GM18867 (cell line): ENCODE measurements around the gene CSMD2.

Source experiments
- ATAC-seq: cut with Tn5 transposase; IDR thresholded peaks from one replicate; pipeline ENCODE4 v1.9.1; 2021; ENCODE audit warnings: mild to moderate bottlenecking, moderate library complexity; ENCODE audit not compliant: unreplicated experiment

CSMD2 gene

DNA sequence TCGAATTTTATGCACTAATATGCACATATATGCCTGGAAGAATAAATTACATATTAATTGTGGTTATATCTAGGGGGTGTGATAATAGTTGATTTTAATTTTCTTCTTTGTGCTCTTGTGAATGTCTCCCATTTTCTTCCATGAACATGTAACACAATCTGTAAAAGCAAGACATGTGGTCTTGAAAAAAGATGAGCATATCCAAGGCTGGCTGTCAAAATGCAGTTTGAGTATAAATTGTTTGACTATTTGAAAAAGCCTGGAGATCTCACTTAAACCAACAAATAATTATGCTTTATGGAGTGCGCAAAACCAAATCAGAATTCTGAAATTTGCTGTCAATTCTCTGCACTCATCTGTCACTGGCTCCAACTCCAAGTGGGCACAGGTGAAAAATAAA is 157.3 kb downstream of the CSMD2 start:
- no peak for ATAC-seq

DNA sequence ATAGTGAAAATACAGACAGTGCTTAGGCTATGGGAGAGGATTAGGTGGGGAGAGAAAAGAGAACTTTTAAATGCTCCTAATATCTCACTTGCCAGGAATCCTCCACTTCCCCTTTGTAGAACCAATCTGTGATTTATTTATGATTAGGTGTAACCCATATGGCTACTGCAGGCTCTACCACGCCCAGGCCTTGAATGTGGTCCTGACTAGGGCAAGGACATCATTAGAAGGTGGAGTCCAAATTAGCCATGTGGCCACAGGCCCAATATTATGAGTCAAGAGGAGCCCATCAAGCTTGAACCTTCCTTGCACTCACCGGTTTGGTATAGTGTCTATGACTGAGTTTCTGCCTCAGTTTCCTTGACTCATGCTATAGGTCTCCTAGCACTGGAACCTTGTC is 159.7 kb downstream of the CSMD2 start:
- ATAC-seq: no peak

DNA sequence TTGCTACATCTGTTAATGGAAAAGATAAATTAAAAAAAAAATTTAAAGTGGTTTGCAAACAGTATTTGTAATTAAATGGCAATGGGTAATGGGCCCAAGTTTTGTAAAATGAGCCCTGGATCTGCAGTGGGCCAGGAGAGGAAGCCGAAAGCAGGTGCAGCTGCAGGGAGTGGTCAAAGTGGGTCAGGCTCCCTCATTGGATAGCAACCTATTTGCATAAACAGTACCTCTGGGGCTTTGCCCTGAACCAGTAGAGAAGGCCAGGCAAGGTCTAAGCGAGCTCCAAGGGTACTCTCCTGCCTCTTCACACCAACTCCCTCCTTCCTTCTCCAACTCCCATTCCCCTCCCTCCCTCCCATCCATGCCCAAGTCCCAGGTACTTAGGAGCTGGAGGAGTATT is 162.2 kb downstream of the CSMD2 start:
- ATAC-seq: no peak

DNA sequence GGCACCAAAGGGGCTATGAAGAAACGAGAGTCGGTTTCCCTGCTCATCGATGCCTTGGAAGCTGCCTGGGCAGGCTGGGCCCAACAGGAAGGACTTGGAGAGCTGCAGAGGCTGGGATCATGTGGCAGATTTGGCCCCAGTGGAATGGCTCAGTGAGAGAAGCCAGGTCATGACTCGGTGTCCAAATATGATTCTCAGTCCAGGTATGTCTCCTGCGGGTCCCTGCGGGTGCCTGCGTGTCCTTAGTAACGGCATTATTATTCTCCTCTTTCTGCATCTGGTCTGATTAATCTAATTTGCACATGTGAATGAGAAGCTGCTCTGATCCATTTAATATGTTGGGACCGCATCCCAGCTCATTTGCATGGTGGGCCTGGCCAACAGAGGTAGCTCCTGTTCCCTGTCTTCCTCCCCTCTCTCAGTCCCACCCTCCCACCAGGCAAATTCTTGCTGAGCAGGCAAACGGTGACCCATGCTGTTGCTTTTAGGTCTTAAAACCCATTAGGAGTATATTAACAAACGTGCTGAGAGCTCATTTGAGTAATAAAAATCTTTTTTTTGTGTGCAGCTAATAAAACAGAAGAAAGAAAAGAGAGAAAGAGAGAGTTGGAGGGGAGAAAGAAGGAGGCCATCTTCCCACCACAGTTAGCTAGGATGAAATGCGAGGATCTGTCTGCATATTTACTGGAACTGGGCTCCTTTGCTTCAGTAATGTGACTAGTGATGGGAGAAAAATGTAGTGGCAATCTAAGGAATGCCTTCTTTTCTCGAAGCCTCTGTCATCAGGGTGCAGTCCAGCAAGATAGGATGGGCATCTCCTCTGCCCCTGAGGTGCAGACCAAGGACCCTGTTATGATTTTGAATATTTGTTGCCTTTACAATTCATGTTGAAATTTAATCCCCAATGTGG is 167.6 kb downstream of the CSMD2 start:
- ATAC-seq: no peak

DNA sequence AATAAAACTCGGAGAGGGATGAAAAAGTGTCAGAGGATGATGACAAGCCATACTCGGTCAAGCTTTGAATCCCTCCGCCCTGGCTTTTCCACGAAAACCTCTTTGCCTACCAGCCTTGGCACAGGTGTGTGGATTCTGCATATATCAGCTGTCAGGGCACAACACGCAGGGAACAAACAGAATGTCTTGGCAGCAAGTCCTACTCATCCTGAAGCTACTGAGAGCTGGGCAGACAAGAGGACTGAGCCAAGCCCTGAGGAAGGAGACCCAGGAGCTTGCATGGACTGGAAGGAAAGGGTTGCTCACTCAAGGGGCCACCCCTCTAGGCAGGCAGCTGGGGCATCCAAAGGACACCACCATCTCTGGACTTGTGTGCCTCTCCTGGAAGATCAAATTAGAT is 168.7 kb downstream of the CSMD2 start:
- ATAC-seq: no peak

DNA sequence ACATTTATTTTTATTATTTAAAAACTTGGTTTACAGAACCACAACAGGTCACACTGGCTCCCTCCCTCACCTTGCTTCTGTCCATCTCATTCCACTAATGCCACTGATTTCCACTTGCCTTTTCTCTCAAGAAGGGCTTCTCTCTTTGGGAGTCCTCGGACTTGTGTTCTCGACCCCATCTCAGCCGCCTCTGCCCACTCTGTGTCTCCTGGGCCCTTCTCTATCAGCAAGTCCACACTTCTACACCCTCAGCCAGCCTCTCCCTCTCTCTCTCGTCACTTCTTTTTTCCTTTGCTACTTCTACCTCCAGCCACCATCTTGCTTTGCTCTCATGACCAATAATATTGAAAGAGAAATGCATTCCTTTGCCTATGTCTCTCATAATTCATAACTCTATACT is 171.7 kb downstream of the CSMD2 start:
- ATAC-seq: no peak

DNA sequence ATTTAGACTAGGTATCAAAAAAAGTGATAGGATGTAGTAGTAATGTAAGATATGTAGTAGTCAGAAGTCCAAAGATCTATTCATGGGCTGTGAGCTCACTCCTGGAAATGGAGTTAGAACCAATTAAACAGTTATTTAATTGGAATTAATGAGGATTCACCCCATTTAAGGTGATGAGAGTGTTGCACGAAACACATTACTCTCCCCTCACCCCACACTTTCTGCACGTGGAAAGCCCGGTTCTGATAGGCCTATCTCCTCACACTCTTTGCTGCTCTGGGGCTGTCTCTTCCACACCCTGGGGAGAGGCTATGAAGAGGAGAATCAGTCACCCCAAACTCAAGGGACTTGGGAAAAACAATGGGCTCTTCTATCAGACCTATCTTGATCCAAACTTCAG is 174.7 kb downstream of the CSMD2 start:
- no peak for ATAC-seq

DNA sequence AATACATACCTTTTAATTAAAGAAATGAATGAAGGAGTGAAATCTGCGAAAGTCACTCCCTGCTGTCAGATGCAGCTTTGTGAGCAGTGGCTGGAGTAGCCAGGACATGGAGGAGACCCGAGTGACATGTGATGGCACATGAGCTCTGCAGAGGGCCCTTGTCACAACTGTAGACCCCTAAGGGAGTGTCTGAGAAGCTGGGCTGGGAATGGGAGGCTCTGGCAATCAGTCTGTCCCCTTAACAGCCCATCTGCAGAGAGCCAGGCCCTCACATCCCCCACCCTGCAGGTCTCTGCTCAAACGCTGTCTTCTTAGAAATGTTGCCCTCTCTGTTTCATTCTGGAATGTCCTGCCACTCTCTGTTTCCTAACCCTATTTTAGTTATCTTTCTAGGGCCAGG is 176.9 kb downstream of the CSMD2 start:
- no peak for ATAC-seq

DNA sequence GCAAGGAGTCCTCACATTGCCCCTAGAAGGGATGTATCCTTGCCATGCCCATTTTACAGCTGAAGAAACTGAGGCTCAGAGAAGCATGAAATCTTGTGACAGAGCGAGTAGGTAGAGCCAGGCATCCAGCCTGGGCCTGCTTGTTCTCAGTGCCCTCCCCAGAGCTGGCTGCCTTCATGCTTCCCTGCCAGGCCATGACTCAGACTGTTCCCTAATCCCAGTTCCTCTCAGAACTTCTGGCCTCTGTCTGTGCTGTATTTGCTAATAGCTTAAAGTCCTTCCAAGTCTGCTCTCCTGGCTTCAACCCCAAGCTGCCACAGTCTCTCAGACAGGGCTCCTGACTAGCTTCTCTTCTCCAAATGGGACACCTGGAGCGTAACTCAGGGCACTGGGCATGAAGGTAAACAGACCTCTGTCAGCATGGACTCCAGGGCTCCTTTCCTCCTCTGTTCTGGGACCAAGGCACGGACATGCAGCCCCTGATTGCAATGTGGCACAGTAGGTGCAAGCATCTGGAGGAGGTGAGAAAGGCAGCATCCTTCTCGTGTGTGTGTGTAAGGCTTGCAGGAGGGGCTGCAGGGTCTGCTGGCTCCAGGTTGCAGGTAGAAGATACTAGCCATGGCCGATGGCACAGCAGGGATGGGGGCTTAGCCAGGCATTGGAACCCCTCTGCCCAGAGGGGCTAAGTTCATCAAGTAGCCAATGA is 178.5 kb downstream of the CSMD2 start:
- ATAC-seq: no peak

DNA sequence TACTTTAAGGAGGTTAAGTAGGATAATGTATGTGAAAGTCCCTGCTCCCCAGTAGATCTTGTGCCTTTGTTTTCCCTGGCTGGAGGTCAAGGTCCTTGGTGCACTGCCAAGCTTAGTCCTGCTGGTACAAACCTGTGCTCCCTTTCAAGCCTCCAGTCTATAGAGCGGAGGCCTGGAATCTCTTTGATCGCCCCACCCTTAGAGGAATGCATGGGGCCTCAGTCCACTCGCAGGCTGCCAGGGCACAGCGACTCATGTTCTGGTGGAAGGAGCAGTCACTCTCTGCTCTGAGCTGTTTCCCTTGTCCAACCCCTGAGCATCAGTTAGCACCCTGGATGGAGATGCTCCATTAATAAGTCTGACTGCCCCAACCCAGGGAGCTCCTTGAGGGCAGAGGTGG is 179.4 kb downstream of the CSMD2 start:
- no peak for ATAC-seq

DNA sequence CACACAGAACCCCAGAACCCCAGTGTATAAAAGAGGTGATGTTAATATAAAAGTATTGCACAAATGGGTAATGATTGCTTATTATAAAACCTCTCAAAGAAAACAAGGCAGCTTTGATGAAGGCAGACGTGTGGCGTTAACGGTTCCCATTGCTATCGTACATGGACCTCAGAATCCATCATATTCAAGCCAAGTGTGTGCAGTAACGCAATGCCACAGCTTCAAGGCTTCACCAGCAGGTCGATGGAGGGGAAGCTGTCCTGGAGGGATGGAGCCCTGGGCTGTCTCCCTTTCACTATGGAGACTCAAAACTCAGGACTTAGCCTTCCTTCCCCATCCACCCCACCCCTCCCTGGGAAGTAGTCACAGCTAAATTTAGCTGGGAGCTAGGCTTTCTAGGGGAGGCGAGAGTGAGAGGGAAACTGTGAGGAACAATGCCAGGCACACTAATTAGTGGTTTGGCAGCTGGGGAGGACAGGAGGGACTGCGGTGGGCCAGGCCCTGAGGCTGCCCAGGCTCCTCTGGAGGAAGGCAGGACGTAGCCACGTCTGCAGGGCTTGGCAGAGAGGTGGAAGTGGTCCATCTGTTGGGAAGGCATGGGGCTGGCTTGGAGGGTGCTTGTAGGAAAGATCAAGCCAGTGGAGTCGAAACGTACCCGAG is 180.0 kb downstream of the CSMD2 start:
- no peak for ATAC-seq

DNA sequence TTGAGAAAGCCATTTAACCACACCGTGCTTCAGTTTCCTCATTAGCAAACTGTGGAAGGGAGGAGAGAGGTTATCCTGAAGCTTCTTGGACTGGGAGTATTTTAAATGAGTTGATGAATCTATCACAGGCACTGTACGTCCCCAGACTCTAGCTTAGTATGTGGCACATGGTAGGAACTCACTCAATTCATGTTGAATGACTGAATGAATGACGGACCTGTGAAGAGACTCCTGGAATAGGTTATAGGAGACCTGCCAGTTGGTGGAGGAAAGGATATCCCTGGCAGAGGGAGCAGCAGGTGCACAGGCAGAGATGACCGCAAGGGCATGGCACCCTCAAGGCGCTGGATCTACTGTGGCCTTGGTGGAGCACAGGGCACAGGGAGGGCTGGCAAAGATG is 182.6 kb downstream of the CSMD2 start:
- ATAC-seq: no peak

DNA sequence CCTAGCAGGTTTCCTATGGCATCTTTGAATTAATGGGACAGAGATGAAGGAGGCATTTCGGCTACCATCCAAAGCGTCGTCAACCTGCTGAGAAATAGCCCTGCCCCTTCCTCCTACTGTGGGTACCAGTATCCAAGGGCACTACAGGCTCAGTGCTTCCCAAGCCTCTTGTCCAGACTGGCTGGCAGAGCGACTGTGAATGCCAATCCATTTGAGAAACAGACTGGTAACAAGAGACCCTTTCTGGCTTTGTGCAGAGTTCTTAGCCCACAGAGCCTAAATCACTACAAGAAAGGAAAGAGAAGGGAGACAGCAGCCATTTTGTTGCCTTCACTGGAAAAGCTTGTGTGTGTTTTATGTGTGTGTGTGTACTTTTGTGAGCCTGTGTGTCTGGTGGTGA is 185.7 kb downstream of the CSMD2 start:
- ATAC-seq: no peak

DNA sequence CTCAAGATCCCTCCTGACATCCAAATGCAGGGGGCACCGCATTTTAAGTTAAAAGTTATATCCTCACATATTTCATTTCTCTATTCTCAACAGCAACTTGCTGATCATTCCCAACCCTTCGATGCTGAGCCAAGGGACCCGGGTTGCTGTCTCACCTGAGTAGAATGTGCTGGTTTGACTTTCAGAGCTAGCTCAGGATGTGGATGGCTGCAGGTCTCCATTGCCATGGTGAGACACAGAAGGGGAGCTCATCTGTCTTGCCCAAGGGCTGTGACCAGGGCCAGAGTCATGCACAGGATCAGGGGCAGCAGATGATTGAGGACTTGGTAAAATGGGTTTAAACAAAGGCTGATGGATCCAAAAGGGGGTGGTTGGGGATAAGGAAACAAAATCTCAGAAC is 189.1 kb downstream of the CSMD2 start:
- ATAC-seq: no peak

DNA sequence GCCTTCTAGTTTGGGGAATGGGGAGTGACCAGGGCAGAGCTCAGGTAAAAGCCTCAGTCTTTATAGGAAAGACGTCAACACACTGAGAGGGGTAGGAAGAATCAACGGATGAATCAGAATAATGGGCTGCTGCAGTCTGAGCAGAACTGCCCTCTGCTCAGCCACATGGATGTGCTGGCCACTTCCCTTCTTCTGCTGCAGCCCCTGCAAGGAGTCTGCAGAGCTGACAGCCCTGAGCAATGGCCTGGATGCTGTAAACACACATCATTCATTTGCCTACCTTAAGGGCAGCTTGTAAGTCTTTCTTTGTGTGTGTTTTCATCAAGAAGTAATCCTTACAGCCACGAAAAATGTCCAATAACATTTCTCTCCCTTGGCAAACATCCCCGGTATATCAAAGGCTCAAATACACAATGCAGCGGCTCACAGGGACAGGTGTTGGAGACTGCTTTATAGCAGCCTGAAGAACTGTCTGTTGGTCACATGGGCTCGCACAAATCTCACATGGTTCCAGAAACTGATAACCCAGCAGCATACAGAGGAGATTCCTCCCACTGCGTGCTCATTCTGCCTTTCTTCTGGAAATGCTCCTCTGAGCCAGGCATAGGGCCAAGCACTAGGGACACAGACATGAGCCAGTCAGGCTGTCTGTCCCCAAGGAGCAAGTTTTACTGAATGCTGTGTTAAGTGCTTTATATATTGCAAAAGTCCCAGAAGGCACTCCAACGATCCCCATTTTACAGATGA is 191.1 kb downstream of the CSMD2 start:
- no peak for ATAC-seq

DNA sequence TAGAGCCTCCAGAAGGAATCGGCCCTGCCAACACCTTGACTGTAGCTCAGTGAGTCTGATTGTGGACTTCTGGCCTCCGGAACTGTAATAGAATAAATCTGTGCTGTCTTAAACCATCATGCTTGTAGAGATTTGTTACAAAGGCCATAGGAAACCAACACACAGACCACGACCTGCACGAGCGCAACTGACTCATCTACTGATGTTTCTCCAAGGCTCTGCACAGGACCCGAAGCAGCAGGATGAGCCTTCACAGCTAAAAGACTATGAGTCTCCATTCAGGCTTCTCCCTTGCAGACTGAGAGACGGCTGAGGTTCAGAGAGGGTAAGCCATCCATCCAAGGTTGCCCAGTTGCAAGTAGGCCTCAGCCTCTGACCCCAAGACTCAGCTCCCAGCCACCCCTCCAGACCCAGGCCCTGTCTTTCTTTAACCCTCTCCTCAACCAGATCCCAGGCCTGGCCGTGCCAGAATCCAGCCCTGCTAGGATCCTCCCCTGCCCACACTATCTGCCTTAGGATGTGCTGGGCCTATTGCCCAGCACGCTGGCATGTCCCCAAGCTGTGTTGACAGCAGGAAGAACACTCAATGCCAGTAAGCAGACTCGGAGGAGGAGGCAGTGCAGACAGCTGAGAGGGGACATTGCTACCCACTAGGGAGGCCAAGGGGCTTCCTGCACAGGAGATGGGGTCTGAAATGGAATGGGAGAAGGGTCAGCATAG is 192.2 kb downstream of the CSMD2 start:
- no peak for ATAC-seq

DNA sequence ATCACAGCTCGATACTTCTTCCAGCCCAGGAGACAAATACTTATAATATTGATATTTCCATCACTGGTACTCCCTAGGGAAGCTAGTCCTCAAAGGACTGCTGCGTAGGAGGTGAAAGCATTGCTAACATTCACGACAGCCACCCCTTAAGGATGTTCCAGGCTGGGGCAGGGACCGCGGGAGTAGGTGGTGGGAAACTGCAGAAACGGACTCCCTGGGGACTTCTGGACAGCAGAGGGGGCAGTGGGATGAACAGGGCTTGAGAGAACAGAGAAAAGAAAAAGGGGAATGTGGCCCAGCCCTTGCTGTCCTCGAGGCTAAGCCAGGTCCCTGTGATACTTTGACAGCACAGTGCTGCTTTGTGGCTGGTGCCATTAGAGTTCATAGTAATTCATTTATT is 193.1 kb downstream of the CSMD2 start:
- no peak for ATAC-seq

DNA sequence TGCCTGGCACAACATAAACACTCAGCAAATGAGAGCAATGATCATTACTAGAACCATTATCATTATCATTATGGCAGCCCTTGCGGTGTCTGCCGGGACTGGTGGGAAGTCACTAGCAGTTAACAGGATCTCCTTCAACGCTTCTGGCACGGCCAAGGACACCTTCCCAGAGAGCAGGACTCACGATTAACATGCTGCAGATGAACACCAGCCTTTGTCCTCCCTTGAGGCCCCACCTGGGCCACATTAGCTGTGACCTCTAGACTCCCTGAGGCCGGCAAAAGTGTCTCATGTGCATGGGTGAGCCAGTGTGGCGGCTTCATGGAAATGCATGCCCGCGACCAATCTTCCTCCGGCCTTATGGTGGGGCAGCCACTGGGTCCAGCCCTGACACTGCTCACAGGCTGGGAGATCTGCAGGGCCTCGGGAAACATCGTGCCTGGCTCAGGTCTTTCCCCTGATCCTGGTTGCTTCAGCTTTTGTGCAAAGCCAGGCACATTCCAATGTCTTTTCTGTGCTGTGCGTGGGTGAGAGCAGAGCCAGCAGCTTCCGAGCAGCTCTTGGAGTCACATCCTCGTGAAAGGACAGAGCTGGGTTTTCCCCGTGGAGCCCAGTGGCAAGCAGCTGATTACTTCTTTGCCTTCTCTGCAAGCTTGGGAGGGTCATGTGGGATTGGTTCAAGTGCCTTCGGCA is 193.9 kb downstream of the CSMD2 start:
- no peak for ATAC-seq

DNA sequence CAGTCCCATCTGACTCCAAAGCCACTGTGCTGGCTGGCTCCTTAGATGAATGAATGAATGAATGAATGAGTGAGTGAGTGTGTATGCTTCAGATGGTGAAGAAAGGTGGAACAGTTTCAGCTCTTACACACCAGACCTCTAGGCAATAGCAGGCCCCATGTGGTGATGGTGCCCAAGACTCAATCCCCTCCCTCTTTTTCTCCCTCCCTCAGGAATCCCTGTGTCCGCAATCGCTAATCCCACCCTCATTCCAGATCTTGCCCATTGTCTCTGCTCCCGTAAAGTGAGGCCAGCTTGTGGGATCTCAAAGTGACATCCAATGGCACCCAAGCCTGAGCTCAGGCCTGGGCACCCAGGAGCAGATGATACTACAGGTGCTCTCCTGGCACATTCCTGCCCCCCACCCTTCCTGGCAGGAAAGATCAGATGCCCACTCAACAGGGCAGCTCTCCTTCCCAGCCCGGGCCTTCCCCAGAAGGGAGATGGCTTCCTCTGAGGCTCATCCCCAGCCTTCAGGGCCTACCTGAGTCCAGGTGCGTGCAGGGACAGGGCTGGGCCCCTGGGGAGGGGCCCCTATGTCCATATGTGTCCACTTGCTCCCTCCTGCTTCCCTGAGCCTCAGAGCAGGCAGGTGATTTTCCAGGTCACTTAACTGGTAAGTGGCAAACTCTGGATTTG is 194.7 kb downstream of the CSMD2 start:
- ATAC-seq: no peak
